Right atrium auricular region (tissue), 2 donors: ENCODE data around the gene TRMT11. TPM values are rescaled to one million over a fixed set of nuclear protein-coding genes. Genes with fewer than 3 reads are reported as not detected.
"Not testable (repeated sequence)": the region's sequence is repeated elsewhere in the genome, so short reads cannot be mapped to it uniquely, and the experiment has no call there.

ENCODE experiments used
- DNase-seq: peaks from one replicate; pipeline ENCODE4 v3.0.0-alpha.2; 2019; ENCODE audit warnings: low spot score
- H3K27ac ChIP-seq, 2 donors: fragments of 200-600 bp; sonication (generic); 1 replicate in 1 of 2; 2 replicates in 1 of 2; pipeline ENCODE4 v1.5.1; 2016 to 2019
- H3K27me3 ChIP-seq, 2 donors: fragments of 200-600 bp; sonication (generic); one replicate each; pipeline versions ENCODE4 v1.5.1 to v1.6.0; 2017 to 2019
- H3K36me3 ChIP-seq: fragments of 200-600 bp; sonication (generic); one replicate; pipeline ENCODE4 v1.5.1; 2016
- H3K4me1 ChIP-seq, 2 donors: fragments of 200-600 bp; sonication (generic); one replicate each; pipeline versions ENCODE4 v1.5.1 to v1.6.0; 2017 to 2019
- H3K4me3 ChIP-seq, 2 donors: fragments of 200-600 bp; sonication (generic); 1 replicate in 1 of 2; 2 replicates in 1 of 2; pipeline ENCODE4 v1.5.1; 2017 to 2019; ENCODE audit warnings: mild to moderate bottlenecking in 1 of 2, moderate library complexity in 1 of 2
- H3K9me3 ChIP-seq, 2 donors: fragments of 200-600 bp; sonication (generic); one replicate each; pipeline ENCODE4 v1.5.1; 2019
- CTCF ChIP-seq, 2 donors: fragments of 200-600 bp; sonication (generic); IDR thresholded peaks; one replicate each; pipeline ENCODE4 v1.5.1; 2019; ENCODE audit warnings: antibody characterized with exemption in 2 of 2
- total RNA-seq, 2 donors: library from RNA; depleted of rRNA; stranded (reverse); fragments of >200 nt; gene quantifications; one replicate each; pipeline ENCODE4 v1.1.0, GENCODE V29; 2016

The TRMT11 gene
- total RNA-seq, 2 donors from 2014 or later: 9.7 to 10.1 TPM

GRCh38 chr6:126017668-126018067, 31.3 kb downstream of the TRMT11 start:
- no peak for DNase-seq
- peaks cover 56% of the 10 kb centered on the region for H3K36me3 ChIP-seq
- H3K4me1 ChIP-seq: no peaks in the 10 kb centered on the region
- H3K4me3 ChIP-seq: no peak overlapping the region
- no peaks in the 10 kb centered on the region for H3K9me3 ChIP-seq
- no peak overlapping the region for H3K27ac ChIP-seq
- TF ChIP-seq CTCF (IDR thresholded peaks at IDR 0.05): no peak
- H3K27me3 ChIP-seq: no peaks in the 10 kb centered on the region

GRCh38 chr6:126020305-126021050, 34.1 kb downstream of the TRMT11 start:
- no peak overlapping the region for H3K27ac ChIP-seq
- H3K4me1 ChIP-seq: no peaks in the 10 kb centered on the region
- peaks cover 50% of the 10 kb centered on the region for H3K36me3 ChIP-seq
- no peak for DNase-seq
- H3K4me3 ChIP-seq: no peak overlapping the region
- no peak for TF ChIP-seq CTCF (IDR thresholded peaks at IDR 0.05)
- H3K9me3 ChIP-seq: no peaks in the 10 kb centered on the region
- H3K27me3 ChIP-seq: no peaks in the 10 kb centered on the region

GRCh38 chr6:126023474-126023873, 37.1 kb downstream of the TRMT11 start:
- H3K36me3 ChIP-seq: peaks cover 46% of the 10 kb centered on the region
- H3K9me3 ChIP-seq, H3K4me1 ChIP-seq, H3K4me3 ChIP-seq, H3K27me3 ChIP-seq, H3K27ac ChIP-seq, DNase-seq: not testable (repeated sequence)

GRCh38 chr6:126026001-126026400, 39.7 kb downstream of the TRMT11 start:
- peaks cover 29% of the 10 kb centered on the region for H3K36me3 ChIP-seq
- DNase-seq: no peak
- no peaks in the 10 kb centered on the region for H3K9me3 ChIP-seq
- peaks cover 0 to 4% of the 10 kb centered on the region in 2 donors for H3K4me1 ChIP-seq
- no peaks in the 10 kb centered on the region for H3K27me3 ChIP-seq
- no peak overlapping the region for H3K27ac ChIP-seq
- no peak overlapping the region for H3K4me3 ChIP-seq
- TF ChIP-seq CTCF (IDR thresholded peaks at IDR 0.05): no peak

- peaks cover 0 to 4% of the 10 kb centered on the region in 2 donors for H3K4me1 ChIP-seq
- no peak for TF ChIP-seq CTCF (IDR thresholded peaks at IDR 0.05)
- peaks cover 14% of the 10 kb centered on the region for H3K36me3 ChIP-seq
- no peaks in the 10 kb centered on the region for H3K9me3 ChIP-seq
- H3K27me3 ChIP-seq: no peaks in the 10 kb centered on the region
- no peak overlapping the region for H3K27ac ChIP-seq
- no peak overlapping the region for H3K4me3 ChIP-seq
- no peak for DNase-seq
Measured at GRCh38 chr6:126027601-126028000, 41.3 kb downstream of the TRMT11 start.

GRCh38 chr6:126030045-126030444, 43.7 kb downstream of the TRMT11 start:
- TF ChIP-seq CTCF (IDR thresholded peaks at IDR 0.05): no peak
- no peaks in the 10 kb centered on the region for H3K27me3 ChIP-seq
- DNase-seq: no peak
- no peak overlapping the region for H3K27ac ChIP-seq
- H3K4me1 ChIP-seq: peaks cover 0 to 10% of the 10 kb centered on the region in 2 donors
- H3K36me3 ChIP-seq: peaks cover 5% of the 10 kb centered on the region
- no peak overlapping the region for H3K4me3 ChIP-seq
- no peaks in the 10 kb centered on the region for H3K9me3 ChIP-seq
